Epidermal melanocyte (primary cell): ENCODE measurements around the gene HOGA1.
"Not testable (repeated sequence)": the region's sequence is repeated elsewhere in the genome, so short reads cannot be mapped to it uniquely, and the experiment has no call there.

Experiments
- DNase-seq: peaks from one replicate; pipeline ENCODE4 v3.0.0; 2011; ENCODE audit warnings: low spot score; ENCODE audit not compliant: insufficient read length

HOGA1 gene

DNA sequence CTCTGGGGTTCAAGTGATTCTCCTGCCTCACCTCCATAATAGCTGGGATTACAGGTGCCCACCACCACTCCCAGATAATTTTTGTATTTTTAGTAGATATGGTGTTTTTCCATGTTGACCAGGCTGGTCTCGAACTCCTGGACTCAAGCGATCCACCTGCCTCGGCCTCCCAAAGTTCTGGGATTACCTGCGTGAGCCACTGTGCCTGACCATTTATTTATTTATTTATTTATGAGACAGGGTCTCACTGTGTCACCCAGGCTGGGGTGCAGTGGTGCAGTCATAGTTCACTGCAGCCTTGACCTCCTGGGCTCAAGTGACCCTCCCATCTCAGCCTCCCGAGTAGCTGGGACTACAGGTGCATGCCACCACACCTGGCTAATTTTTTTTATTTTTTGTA lies 29.9 kb upstream of the HOGA1 start:
- DNase-seq, result not testable (repeated sequence)

DNA sequence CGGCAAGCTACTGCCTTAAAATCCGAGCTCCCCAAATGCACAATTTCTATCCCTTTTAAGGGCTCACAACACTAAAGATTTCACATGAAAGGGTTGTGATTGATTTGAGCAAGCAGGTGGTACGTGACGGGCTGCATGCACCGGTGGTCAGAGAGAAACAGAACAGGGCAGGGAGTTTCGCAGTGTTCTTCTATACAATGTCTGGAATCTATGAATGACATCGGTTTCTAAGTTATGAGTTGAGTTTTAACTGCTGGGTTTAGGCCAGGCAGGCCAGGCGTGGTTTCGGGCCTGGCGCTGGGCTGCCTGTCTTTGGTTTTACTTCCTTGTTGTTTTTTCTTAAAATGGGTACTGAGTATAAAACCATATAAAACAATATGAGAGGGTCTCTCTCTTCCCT lies 28.6 kb upstream of the HOGA1 start:
- DNase-seq, result not testable (repeated sequence)

DNA sequence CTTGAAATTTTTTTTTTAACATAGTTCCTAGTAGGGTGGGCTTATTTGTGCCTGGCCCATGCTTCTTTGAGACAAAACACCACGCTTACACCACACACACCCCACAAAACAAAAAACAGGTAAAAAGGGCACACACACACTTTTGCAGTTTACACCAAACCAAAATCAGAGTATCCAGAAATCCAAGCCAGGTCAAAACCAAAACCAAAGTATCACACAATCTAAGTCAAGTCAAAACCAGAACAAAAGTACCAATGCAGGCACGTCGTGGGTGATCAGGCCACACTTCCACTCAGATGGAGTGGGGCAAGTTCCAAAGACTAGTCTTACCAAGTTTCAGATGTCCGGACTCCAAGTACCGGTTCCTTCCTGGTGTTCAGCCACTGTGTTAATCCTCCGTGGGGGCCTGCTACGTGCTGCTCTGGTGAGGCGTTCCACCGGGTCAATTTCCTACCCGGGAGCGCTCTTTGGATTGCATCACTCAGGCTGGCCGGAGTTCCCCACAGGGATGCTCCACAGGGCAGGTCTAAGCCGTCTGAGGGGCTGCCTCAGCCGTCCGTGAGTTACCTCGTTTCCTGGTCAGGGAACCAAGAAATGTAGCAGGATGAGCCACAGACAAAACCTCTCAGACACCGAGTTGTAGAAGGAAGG lies 23.3 kb upstream of the HOGA1 start:
- DNase-seq, result not testable (repeated sequence)

- DNase-seq, result not testable (repeated sequence)
Measured at GRCh38 chr10:97561386-97562077, 22.7 kb upstream of the HOGA1 start.

- not testable (repeated sequence) for DNase-seq
Measured at GRCh38 chr10:97562329-97562728, 21.9 kb upstream of the HOGA1 start.

- no peak for DNase-seq
Measured at GRCh38 chr10:97563337-97563736, 20.9 kb upstream of the HOGA1 start.

GRCh38 chr10:97564776-97565175 lies 19.4 kb upstream of the HOGA1 start:
- no peak for DNase-seq

GRCh38 chr10:97566336-97566996 lies 17.7 kb upstream of the HOGA1 start:
- no peak for DNase-seq

DNA sequence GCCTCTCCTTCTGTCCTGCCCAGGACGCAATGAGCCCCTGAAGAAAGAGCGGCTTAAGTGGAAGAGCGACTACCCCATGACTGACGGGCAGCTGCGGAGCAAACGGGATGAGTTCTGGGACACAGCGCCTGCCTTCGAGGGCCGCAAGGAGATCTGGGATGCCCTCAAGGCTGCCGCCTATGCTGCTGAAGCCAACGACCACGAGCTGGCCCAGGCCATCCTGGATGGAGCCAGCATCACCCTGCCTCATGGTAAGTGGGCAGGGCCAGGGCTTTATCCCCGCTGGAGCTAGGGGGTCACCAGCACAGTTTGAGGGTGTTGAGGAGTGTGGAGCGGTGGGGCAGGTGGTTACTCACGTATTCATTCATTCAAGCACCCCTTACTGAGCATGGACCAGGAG lies 16.3 kb upstream of the HOGA1 start:
- DNase-seq, result no peak

GRCh38 chr10:97570146-97570788 lies 13.9 kb upstream of the HOGA1 start:
- DNase-seq, result no peak

DNA sequence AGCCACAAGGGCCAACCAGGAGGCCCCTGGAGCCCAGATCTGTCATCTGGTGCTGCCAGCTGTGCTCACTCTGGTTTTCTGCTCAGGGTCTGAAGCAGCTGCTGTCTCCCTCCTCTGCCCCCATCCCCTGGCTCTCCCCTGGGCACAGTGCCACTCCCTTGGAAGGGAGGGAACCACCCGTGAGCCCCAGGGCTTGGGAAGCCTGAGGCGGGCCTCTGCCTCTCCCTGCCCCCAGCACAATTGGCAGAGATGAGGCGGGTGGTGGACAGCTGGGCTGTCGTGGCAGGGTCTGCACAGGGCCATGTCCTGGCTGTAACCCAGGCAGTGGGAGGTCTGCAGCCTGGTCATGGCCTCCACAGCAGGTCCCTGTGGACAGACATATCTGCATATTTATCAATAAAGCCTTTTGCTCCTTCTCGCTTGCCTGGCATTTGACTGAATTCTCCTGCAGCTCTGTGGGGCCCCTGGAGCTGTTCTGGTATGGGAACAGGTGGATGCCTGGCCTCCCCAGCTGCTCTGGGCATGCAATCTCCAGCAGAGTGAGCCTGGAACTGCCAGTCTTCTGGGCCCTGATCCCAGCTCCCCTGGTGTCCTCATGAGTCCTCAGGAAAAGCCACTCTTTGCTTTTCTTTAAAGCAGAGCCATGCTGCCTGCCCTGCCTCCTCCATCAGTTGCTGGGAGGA lies 13.3 kb upstream of the HOGA1 start:
- no peak for DNase-seq

DNA sequence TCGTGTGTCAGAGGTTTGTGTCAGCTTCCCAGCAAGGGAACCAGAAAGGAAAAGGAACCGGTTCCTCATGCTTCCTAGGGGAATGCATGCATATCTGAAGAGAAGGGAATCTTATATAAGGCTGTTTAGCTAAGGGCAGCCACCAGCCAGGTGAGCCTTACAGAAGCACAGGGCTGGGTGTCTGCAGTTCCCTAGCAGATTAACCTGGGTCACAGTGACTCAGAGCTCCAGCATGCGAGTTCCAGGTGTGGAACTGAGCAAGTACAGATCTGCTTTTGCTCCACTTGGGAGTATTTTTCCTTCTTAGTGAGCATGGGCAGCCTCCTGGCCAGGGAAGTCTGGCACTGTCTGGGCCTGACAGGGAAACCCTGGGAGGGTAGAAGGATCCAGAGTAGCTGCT lies 12.6 kb upstream of the HOGA1 start:
- DNase-seq, result no peak

GRCh38 chr10:97572214-97572989 lies 11.8 kb upstream of the HOGA1 start, which contains the start of gene ANKRD2:
Gene ANKRD2 (plus strand): TSS chr10:97572779. CDS start chr10:97572789, 10 bp downstream.
- peak; percentile 76 for DNase-seq

GRCh38 chr10:97573021-97573420 lies 11.2 kb upstream of the HOGA1 start:
- no peak for DNase-seq

- no peak for DNase-seq
Measured at GRCh38 chr10:97573672-97574071, 10.5 kb upstream of the HOGA1 start.

DNA sequence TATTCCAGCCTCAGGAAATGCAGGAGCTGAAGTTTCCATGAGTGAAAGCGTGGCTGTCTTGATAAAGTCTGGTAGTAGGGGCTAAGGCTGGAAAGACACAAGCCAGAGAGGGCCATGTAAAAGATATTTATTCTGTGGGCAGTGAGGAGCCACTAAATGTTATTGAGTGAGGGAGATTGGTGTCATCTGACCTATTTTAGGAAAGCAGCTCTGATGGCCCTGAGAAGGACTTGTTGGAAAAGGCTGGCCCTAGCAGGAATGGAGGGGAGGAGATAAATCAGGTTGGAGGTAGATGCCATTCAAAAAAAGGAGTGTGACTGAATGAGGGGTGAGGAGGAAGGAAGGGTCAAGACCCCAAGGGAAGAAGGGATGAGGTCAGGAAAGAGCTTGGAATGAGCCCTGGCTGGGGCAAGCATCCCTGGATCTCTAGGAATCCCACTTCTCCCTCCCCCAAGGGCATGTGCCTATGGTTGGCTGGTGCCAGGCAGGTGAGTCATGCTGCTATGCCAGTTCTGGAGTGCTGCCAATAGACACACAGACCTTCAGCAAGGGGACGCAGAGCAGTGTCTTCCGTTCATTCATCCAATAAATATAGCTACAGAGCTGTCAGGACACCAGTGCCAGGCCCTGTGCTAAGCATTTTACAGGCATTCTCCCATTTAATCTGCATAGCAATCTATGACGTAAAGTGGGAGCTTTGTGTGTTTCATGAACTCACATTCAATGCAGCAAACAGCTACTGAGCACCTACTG lies 9.6 kb upstream of the HOGA1 start:
- peak; percentile 84 for DNase-seq

DNA sequence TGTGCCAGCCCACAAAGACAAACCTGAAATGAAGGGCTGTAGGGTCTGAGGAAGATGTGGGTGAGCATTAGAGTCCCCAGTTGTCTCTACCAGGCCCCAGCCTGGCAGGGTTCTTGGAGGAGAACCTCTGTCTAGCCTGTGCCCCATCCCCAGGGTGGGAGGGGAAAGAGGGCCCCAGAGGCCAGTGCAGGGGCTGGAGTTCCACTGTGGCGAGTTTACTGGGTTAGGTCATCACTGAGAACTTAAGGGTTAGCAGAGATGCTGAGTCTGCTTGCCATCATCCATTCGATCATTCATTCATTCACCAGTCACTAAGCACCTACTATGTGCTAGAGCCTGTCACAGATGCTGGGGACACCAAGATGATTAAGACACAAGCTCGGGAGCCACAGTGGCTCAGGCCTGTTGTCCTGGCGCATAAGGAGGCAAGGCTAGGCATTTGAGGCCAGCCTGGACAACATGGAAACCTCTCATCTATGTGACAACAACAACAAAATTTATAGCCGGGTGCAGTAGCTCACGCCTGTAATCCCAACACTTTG lies 9.0 kb upstream of the HOGA1 start:
- no peak for DNase-seq

DNA sequence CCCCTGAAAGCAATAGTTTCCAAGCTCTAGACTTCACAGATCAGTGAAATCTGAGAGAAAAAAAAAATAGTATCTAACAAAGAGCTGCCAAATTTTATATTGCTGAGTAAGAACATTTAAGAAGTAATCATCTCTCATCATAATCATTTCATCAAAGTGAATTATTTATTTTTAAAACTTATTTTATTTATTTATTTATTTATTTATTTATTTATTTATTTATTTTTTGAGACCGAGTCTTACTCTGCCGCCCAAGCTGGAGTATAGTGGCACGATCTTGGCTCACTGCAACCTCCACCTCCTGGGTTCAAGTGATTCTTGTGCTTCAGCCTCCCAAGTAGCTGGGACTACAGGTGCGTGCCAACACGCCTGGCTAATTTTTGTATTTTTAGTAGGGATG lies 7.7 kb upstream of the HOGA1 start:
- DNase-seq, result not testable (repeated sequence)

- DNase-seq, result no peak
Measured at GRCh38 chr10:97577701-97578100, 6.5 kb upstream of the HOGA1 start.
